ENCODE data around the gene SPRED2.

The SPRED2 gene

DNA sequence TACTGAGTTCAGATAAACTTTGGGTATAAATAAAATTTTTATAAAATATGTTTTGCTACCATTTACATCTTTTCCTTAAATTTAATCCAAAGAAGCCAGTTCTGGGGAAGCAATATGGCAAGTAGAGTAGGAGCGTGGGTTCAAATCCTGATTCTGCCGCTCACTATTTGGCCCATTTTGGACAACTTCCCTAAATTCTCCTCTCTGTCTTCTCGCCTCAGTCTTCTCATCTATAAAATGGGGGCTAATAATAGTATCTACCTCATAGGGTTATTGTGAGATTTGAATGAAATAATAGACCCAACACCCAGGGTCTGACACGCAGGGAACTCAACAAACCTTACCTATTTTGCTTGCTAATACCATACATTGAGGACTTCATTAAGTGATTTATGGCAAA lies 145.0 kb downstream of the SPRED2 start:
- TF ChIP-seq, protein P1, sequence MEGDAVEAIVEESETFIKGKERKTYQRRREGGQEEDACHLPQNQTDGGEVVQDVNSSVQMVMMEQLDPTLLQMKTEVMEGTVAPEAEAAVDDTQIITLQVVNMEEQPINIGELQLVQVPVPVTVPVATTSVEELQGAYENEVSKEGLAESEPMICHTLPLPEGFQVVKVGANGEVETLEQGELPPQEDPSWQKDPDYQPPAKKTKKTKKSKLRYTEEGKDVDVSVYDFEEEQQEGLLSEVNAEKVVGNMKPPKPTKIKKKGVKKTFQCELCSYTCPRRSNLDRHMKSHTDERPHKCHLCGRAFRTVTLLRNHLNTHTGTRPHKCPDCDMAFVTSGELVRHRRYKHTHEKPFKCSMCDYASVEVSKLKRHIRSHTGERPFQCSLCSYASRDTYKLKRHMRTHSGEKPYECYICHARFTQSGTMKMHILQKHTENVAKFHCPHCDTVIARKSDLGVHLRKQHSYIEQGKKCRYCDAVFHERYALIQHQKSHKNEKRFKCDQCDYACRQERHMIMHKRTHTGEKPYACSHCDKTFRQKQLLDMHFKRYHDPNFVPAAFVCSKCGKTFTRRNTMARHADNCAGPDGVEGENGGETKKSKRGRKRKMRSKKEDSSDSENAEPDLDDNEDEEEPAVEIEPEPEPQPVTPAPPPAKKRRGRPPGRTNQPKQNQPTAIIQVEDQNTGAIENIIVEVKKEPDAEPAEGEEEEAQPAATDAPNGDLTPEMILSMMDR (IDR thresholded peaks at IDR 0.05), result no peak

DNA sequence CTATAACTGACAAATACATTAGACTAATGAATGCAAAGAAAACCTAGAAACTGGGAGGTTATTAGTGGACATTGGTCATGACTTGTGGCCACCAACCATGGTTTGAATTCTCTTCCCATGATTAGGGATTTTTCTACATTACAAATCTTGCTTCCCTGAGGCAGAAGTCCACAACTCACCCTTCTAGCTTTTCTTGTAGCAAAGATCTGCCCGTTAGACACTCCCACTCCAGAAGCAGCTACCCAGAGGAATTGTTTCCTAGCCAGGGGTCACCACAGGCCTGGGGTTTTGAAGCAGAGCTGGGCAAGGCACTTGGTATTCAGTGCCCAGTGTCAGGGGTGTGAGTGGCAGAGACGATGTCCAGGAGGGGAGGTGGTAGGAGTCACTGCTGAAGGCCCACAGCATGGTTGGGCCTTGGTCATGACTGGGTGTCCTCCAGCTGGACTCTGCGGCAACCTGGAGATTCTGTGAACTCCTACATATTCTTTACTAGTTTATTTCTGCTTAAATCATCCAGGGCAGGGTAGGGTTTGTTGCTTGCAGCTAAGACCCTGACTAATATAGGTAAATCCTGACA lies 149.8 kb downstream of the SPRED2 start:
- TF ChIP-seq, protein P1 (IDR thresholded peaks at IDR 0.05), result no peak

DNA sequence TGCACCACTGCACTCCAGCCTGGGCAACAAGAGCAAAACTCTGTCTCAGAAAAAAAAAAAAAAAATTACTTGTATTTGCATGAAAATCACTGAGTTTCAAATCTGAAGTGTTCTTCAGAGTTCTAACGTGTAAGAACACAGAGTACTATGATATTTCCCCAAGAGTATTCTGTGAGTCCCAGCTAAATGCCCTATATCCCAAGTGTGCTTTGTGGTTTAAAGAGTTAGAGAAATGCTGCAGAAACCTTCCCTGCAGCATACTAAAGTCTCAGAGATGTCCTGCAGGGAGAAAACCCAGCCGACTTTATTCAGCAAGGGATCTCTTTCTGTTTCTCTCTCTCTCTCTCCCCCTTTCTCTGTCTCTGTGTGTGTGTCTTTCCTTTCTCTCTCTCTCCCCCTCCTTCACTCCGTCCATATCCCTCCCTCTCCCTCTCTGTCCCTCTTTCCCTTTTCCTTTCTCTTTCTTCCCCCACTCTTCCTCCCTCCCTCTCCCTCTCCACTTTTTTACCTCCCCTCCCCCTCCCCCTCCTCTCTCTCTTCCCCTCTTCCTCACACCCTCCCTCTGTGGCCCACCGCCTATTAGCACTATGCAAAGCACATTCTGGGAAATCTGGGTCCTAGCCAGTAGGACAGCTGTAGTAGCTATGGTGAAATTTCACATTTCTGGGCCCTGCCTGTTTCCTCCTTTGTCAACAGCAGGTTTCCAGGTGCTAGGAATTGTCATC lies 150.6 kb downstream of the SPRED2 start:
- TF ChIP-seq, protein P1 (IDR thresholded peaks at IDR 0.05), result no peak

DNA sequence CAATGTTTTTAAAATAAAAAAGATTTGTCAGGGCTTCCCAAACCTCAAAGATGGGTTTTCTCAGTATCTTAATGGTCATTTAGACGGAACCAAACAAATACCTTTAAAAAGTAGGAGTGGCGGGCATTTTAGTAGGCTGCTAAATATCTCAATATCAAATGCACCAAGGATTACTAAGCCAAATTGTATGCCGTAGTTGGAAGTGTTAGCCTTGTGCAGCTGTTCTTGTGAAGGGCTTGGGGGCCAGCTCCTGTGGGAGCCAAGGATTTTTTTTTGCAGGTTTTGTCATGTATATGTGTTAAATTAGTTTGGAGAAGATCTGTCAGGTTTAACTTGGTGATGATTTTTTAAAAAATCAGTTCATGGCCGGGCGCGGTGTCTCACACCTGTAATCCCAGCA lies 152.6 kb downstream of the SPRED2 start:
- TF ChIP-seq, protein P1 (IDR thresholded peaks at IDR 0.05), result no peak

DNA sequence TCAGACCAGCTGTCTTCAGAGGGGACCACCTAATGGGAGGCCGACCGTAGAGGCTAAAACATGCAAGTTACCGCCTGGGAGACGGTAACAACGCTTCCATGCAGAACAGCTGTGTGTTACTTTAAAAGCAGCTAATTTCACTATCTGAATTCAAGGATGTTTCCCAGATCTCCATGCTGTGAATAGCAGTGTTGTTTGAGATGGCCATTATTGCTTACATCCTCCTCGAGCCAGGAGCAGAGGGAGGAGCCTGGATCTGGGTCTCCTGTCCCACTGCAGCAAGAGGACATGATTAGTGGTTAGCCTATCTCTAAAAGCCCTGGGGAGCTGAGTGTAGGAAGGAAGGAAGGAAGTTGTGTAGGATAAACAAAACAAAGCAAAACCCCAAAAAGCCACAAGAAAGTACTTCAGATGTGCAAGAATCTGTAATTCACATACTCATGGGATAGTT lies 153.8 kb downstream of the SPRED2 start:
- TF ChIP-seq, protein P1 (IDR thresholded peaks at IDR 0.05), result no peak

DNA sequence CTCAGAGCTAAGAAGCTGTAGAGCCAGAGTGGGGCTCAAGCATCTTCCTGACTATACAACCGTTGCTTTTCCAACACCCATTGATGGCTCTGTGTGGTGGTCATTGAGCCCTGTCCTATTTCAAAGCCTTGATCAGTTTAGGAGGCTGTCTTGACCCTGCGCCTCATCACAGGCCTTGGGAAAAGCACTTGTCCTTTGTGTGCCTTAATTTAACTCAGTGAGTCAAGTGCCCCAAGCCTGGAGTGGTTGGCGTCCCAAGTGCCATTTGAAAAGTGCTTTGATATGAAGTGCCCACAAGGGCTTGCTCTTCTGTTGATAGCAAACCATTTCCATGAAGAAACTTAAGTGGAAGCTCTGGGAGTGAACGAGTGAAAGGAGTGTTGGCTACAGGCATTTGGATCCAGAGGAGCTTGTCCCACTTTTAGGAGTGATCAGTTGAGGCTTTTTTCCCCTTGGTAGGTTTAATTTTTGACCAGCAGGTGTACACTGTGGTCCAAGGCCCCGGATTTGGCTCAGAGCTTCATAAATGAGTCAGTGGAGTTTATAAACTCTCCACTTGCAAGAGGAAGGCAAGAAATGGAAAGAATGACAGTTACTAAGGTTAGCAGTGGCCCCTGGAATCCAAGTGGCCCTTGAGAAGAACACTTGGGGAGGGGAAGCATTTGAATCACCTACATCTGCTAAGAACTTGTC lies 154.5 kb downstream of the SPRED2 start:
- TF ChIP-seq, protein P1 (IDR thresholded peaks at IDR 0.05), result no peak

DNA sequence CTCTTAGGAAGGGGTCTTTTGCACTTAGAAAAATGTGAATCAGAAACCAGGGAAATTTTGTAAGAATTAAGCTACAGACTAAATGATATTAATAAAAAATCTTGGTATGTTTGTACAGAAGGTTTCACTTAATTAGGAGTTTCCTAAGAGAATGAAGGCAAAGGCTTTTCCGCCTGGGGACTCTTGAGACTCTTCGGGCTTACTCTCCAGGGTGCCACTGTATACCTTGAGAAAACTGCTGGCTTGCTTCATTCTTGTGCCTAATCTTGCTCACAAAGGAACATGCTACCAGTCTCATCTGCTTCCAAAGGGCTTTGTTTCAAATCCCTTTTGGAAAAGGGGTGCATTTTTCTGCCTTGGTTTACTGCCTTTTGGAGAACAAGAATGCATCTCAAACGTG lies 155.3 kb downstream of the SPRED2 start:
- TF ChIP-seq, protein P1 (IDR thresholded peaks at IDR 0.05), result no peak

All from LNCAP (cell line).